Inflammatory macrophage (primary cell): ENCODE measurements around the gene PLCB3.
"Not testable (repeated sequence)": the region's sequence is repeated elsewhere in the genome, so short reads cannot be mapped to it uniquely, and the experiment has no call there.

Experiments
- DNase-seq, 2 donors: peaks; one replicate each; pipeline ENCODE4 v3.0.0-alpha.2; 2020 to 2022

Gene PLCB3

GRCh38 chr11:64237484-64237951, 13.8 kb upstream of the PLCB3 start:
- DNase-seq, result no peak

DNA sequence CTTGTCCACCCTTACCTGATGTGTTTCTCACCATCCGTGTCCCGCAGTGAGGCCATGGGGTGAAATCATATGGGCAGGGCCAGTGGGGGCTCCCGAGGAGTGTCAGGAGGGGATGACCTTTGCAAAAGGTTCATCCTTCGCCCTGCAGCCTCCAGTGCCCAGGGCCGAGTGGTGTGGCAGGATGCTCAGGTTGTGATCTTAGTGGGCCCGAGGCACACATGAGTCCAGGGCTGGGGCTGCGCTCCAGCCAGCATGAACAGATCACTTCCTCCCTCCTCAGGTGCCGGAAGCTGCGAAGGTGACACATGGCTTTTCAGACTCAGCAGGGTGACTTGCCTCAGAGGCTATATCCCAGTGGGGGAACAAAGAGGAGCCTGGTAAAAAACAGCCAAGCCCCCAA, 13.3 kb upstream of the PLCB3 start:
- DNase-seq, result no peak

DNA sequence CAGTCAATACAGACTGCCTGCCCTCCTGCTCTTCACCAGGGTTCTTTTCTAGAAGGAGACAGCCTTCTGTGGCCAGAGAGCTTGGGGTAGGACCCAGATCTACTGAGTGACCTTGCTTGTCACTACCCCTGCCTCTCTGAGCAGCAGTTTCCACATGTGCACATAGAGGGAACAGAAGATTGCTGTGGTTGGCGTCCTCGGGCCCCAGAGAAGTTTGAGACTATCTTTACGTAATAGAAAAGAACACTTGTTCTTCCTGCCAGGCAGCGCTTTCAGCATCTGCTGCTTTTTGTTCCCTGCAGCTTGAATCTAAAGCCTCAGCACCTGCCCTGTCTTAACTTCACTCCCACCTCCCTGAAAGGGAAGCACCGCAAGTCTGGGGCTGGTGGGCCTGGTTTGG, 12.3 kb upstream of the PLCB3 start:
- DNase-seq, result peak; percentile 67 to 69

DNA sequence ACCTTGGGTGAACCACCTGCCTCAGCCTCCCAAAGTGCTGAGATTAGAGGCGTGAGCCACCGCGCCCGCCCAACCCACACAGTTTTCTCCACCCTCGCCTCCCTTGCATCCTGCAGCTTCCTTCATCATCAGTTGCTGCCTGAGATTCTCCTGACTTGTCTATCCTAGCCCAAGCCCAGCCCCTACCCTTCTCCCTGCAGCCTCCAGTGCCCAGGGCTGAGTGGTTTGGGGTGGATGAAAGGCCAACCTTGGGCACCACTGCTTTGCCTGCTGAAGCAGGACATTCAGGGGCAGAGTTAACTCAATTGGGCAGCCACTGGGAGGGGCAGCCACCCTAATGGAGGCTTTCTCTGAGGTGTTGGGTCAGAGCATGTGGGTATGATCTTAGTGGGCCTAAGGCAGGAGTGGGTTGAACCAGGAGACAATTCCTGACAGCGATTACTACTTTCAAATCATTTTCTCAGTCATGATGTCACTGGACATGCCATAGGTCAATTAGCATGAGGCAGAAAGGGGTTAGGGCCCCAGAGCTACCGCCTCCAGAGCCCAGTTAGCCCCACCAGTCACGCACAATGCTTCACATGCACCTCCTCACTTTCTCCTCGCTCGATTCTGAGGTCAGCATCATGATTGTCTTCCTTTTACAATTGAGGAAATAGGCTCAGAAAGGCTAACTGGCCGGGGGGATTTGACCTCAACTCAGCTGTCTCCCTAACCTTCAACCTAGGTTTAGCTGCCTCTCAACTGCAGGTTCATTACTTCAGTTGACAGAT, 11.5 kb upstream of the PLCB3 start:
- DNase-seq, result peak; percentile 96 to 98

- peak; percentile 99 for DNase-seq
Observed at GRCh38 chr11:64240435-64241240, 10.7 kb upstream of the PLCB3 start, which contains the start of gene FKBP2. Gene FKBP2 (plus strand): TSS chr11:64241095. CDS start chr11:64242388, 1,293 bp downstream.

GRCh38 chr11:64241241-64241490, 10.2 kb upstream of the PLCB3 start:
- peak; percentile 100 for DNase-seq

GRCh38 chr11:64241491-64242374, 9.6 kb upstream of the PLCB3 start:
- peak in 1 of 2 donors; percentile 67 for DNase-seq

- DNase-seq, result no peak
Observed at GRCh38 chr11:64243236-64243854, 8.0 kb upstream of the PLCB3 start.

DNA sequence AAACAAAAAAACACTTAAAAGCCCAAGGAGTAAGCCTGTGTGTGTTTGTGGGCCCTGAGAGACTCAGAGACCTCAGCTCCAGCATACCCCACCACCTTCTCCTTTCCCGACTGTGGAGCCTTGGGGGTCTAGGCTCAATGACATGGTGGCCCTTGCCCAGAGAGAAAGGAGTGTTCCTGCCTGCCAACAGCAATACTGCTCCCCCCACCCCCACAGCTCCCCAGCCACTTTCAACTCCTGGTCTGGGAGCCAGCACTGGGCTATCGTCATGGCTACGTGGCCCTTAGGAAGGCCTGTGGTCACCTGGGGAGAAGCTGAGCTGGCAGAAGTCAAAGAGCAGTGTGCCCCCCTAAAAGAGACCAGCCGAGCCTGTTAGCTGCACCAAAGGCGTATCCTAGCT, 7.2 kb upstream of the PLCB3 start:
- no peak for DNase-seq

DNA sequence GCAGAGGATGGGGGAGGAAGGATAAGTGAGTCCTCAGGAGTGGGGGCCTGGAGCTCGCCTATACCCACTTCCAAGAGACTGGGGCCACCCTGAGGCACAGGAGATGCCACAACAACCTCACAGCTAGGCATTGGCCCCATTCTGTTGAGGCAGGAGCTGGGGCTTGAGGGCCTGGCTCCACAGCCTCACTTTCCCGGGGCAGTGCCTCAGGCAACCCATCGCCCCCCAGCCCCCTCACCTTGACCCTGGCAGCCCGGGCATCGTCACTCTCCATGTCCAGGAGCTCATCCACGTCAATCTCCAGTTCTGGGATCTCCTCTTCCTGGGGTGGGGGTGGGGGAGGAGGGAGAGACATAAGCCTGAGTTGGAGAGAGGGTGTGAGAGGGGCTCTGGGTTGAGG, 6.4 kb upstream of the PLCB3 start:
- no peak for DNase-seq

DNA sequence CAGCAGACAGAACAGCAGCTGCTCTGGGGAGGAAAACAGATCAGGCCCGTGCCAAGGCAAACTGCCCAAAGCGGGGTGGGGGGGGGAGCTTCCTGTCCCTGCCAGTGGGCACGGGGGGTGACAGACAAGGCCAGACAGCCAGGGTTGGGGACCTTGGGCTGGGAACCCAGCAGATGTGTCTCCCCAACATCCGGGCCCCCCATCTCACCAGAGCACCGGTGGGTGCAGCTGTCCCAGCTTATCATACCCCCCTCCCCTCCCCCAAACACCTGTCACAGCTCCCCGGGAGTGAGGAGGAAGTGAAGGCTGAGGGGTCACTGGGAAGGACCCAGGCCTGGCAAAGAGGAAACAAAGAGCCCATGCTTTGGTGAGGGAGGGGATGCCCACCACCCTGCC, 5.9 kb upstream of the PLCB3 start:
- DNase-seq, result no peak

DNA sequence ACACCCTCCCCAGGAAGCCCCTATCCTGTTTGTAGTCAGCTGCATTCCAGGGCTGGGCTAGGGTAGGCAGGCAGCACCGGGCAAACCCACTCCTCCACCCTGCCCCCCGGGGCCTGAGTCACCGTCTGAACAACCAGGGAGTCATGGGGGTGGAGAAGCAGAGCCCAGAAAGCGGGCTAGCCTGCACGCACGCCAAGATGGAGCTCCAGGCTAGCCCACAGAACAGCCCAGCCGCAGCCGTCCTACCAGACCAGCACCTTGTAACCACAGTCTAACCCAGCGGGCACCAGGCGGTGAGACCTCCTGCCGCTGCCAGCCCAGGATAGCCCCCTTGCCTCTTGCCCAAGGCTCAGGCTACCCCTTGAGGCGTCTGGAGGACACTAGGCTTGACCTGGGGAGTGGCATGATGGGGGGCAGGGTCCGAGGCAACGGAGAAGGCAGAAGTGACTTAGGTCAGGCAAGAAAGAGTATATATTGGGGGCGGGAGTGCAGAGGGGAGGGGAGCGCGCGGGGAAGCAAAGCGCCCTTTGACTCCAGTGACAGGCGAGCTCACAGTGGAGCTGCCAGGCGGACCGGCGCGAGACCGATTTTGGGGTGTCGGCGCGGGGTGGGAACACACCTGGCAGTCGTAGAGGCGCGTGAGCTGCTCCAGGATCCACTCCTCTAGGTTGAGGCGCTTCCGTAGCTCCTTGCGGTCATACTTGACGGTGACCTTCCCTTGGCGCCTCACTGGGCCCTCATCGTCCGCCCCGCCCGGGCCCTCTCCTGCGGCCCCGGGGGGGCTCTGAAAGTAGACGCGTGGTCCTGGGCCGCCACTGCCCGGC, 5.3 kb upstream of the PLCB3 start:
- peak; percentile 51 to 81 for DNase-seq

DNA sequence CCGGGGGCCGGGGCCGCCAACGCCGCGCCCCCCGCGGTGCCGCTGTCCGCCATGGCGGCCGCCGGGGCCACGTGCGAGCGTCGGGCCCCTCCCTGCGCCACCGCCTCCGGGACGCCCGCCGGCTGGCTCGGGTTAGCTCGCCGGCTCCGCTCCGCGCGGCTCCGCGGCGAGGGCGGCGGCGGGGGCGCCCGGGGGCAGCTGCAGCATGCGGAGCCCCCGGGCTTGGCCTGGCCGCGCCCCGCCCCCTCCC, 4.8 kb upstream of the PLCB3 start:
- not testable (repeated sequence) for DNase-seq

GRCh38 chr11:64246871-64247728, 4.2 kb upstream of the PLCB3 start, which contains the start of gene PPP1R14B:
Gene PPP1R14B (minus strand): TSS chr11:64246943. CDS start chr11:64246673, 270 bp downstream.
- DNase-seq, result peak; percentile 81 to 90

- no peak for DNase-seq
Observed at GRCh38 chr11:64247729-64248531, 3.4 kb upstream of the PLCB3 start.

GRCh38 chr11:64248578-64248977, 2.8 kb upstream of the PLCB3 start:
- DNase-seq, result no peak

DNA sequence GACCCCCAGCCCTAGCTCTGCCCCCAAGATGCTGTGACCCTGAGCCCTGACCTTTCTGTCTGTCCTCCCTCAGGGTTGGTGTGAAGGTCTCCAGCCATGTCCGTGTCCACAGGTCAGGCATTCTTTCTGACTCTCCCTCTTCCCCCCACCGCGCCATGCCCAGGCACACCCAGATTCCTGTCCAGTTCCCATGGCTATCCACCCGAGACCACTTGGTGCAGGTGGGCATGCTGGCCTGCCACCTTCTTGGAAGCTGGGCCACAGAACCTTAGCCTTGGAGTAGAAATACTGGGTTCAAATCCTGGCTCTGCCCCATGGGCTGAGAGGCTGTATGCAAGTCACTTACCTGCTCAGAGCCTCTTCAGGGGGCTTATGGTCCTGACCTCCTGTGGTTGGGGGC, 2.3 kb upstream of the PLCB3 start:
- no peak for DNase-seq

GRCh38 chr11:64249563-64250414, 1.5 kb upstream of the PLCB3 start:
- DNase-seq, result no peak
